Mammary epithelial cell (primary cell): ENCODE data around the gene ITPR2.

ENCODE experiments used
- CTCF ChIP-seq, 2 donors: IDR thresholded peaks in 1 of 2; conservative IDR thresholded peaks in 1 of 2; 2 replicates each; pipeline ENCODE4 v1.5.1; 2011 to 2012; ENCODE audit warnings: inconsistent platforms in 2 of 2, low read length in 2 of 2, mild to moderate bottlenecking in 2 of 2, control low read depth in 1 of 2, low read depth in 1 of 2; ENCODE audit not compliant: insufficient read depth in 1 of 2; ENCODE audit errors: extremely low read depth in 1 of 2
- EZH2 ChIP-seq: IDR thresholded peaks from 2 replicates; pipeline ENCODE4 v1.6.1; 2012; ENCODE audit warnings: low read length, inconsistent platforms, borderline replicate concordance

DNA sequence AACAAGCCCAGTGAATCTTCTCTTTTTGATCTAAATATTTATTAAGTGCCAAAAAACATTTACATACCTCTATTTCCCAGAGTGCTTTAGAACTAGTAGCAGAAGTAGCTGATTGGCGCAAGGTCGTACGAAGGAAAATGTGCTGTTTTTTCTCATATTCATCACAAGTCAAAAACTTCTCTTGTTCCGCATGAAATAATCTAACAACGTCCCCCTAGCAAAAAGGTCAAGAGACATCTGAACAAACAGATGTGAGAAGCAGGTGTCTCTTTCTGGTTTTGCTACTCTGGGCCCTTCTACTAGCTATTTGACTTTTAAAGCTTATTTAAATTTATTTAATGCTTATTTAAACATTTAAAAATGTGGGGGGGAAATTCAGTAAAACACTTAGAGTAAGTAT, 117.8 kb downstream of the ITPR2 start:
- no peak for TF ChIP-seq CTCF (conservative IDR thresholded peaks at IDR 0.05 in 1 of 2, IDR thresholded peaks at IDR 0.05 in 1 of 2; ENCODE audit: extremely low read depth in 1 of 2, insufficient read depth in 1 of 2, low read depth in 1 of 2, low read length in 2 of 2)
- no peak for TF ChIP-seq EZH2
